Aorta (tissue), 5 donors: ENCODE measurements around the gene ST6GALNAC4. TPM values are rescaled to one million over a fixed set of nuclear protein-coding genes. Genes with fewer than 3 reads are reported as not detected.

ENCODE experiments used
- ATAC-seq: fragments of 200-7000 bp; cut with Tn5 transposase; one replicate; pipeline ENCODE4 v1.9.1; 2022; ENCODE audit warnings: moderate library complexity; ENCODE audit not compliant: low FRiP score
- DNase-seq, 2 donors: peaks; one replicate each; pipeline ENCODE4 v3.0.0-alpha.2; 2020
- H3K27ac ChIP-seq, 2 donors: one replicate each; pipeline ENCODE4 v1.5.1; 2013; ENCODE audit warnings: low read length in 2 of 2, mild to moderate bottlenecking in 2 of 2, moderate library complexity in 2 of 2, control low read depth in 1 of 2, inconsistent platforms in 1 of 2, low read depth in 1 of 2
- H3K27me3 ChIP-seq, 2 donors: one replicate each; pipeline ENCODE4 v1.6.1; 2013; ENCODE audit warnings: control low read depth in 1 of 2, low read length in 1 of 2, mild to moderate bottlenecking in 1 of 2, moderate library complexity in 1 of 2; ENCODE audit not compliant: insufficient read depth in 2 of 2, control insufficient read depth in 1 of 2
- H3K36me3 ChIP-seq, 2 donors: one replicate each; pipeline ENCODE4 v1.6.1; 2013; ENCODE audit warnings: control low read depth in 1 of 2, low read length in 1 of 2, mild to moderate bottlenecking in 1 of 2; ENCODE audit not compliant: insufficient read depth in 2 of 2, control insufficient read depth in 1 of 2
- H3K4me1 ChIP-seq, 2 donors: one replicate each; pipeline ENCODE4 v1.6.1; 2013; ENCODE audit warnings: low read length in 2 of 2, control low read depth in 1 of 2, mild to moderate bottlenecking in 1 of 2, moderate library complexity in 1 of 2; ENCODE audit not compliant: insufficient read depth in 2 of 2, control insufficient read depth in 1 of 2
- H3K4me3 ChIP-seq, 2 donors: one replicate each; pipeline ENCODE4 v1.5.1; 2013; ENCODE audit warnings: low read length in 2 of 2, control low read depth in 1 of 2, mild to moderate bottlenecking in 1 of 2
- H3K9me3 ChIP-seq: one replicate; pipeline ENCODE4 v1.6.1; 2013; ENCODE audit warnings: mild to moderate bottlenecking, low read length; ENCODE audit not compliant: control insufficient read depth
- WGBS, 2 donors: extraction: QIAGEN DNeasy Blood & Tissue Kit; methylation state at CpG; one replicate each; pipeline ENCODE4 v1.1.7; 2013; 5-methylcytosine and 5-hydroxymethylcytosine counted together
- intact Hi-C, 2 donors: fragments of 100-400 bp; cut with DNase I; formaldehyde crosslinking; loops; one replicate each; pipeline versions ENCODE4 v1.14.2 to v1.15.0; 2022
- polyA plus RNA-seq, 2 donors: library from polyadenylated mRNA; stranded (reverse); fragments of 200-250 nt; gene quantifications; one replicate each; pipeline ENCODE4 v1.2.3, GENCODE V29; 2013
- total RNA-seq, 2 donors: library from RNA; stranded (reverse); fragmentation: NEBNext Ultra II Directional; extraction: Animal tissue kit (Norgen Biotek cat#: 25700); gene quantifications; one replicate each; pipeline ENCODE4 v1.2.1, GENCODE V29; 2021
- donor health status: healthy with polysubstance abuse.
- donor health status: Bipolar disorder and iron deficiency.
- donor health status: DM: no; HTN: no; CAD: no.
- donor health status: DM: no; HTN: no; CAD: no.
- donor health status: DM: yes; HTN: yes; CAD: no.

Gene ST6GALNAC4
- total and polyA plus RNA-seq, 4 donors: 17.7 to 46.5 (median 30.2) TPM

DNA sequence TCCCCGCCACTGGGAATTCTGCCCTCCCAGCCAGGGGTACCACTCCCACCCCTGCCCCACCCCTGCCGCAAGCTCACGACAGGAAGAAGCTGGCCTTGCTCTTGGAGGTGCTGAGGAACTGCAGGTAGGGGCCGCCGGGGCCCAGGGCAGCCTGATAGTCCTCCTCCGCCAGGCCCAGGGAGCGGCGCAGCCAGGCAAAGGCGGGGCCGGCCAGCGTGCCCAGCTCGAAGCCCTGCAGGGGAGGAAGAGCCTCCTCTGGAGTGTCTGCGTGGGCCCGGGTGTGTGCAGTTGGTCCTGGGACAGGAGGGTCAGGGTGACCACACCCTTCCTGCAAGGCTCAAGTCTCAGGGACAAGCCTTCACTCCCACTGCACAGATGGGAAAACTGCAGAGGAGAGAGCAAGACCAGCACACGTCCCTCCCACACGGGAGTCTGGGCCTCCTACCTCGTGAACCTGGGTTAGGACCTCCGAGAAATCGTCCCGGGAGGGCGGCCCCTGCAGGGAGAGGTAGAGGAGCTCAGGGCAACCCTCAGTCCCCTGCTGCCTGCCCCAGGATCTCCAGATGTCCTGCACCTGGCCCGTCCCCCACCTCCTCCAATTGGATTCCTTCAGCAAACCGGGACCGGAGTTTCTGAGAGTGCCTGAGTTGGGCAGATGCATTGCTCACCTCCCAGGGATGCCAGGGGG is 11.3 kb upstream of the ST6GALNAC4 start:
- H3K4me1 ChIP-seq: peaks cover 0 to 2% of the 10 kb centered on the region in 2 donors
- no peak overlapping the region for H3K27ac ChIP-seq
- peak in 1 of 2 donors; percentile 55 for DNase-seq
- intact Hi-C loops: loop anchor here in 1 of 2 donors (10.0 kb wide), 1 partner anchor 423 kb away; no protein-coding TSS in a partner anchor
- H3K27me3 ChIP-seq: no peaks in the 10 kb centered on the region
- 28 to 35% methylated on average over 24 of the region's 24 CpGs for WGBS, 2 donors
- no peaks in the 10 kb centered on the region for H3K36me3 ChIP-seq
- H3K4me3 ChIP-seq: no peak overlapping the region
- H3K9me3 ChIP-seq: no peaks in the 10 kb centered on the region
- no peak for ATAC-seq

GRCh38 chr9:127927201-127927987 is 10.6 kb upstream of the ST6GALNAC4 start:
- peaks cover 0 to 2% of the 10 kb centered on the region in 2 donors for H3K4me1 ChIP-seq
- 4% methylated on average over 41 to 56 of the region's 56 CpGs for WGBS, 2 donors
- DNase-seq (peak in 1 of 2 donors; percentile 52), ATAC-seq (no peak)
- H3K36me3 ChIP-seq: no peaks in the 10 kb centered on the region
- no peaks in the 10 kb centered on the region for H3K27me3 ChIP-seq
- intact Hi-C loops: loop anchor here in 1 of 2 donors (10.0 kb wide), 1 partner anchor 423 kb away; no protein-coding TSS in a partner anchor
- H3K4me3 ChIP-seq: no peak overlapping the region
- H3K9me3 ChIP-seq: no peaks in the 10 kb centered on the region
- no peak overlapping the region for H3K27ac ChIP-seq

DNA sequence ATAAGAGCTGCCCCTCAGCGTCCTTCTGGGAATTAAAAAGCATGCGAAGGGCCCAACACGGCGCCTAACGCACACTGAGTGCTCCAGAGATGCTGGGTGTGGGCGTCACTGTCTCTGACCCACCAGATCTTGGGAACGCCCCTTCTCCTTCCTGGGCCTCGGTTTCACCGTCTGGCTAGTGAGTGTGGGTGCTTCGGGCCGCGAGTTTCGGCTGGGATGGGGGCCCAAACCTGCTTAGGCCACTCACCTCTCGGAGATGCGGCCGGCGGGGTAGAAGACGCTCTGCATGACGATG is 10.0 kb upstream of the ST6GALNAC4 start:
- H3K27ac ChIP-seq: no peak overlapping the region

DNA sequence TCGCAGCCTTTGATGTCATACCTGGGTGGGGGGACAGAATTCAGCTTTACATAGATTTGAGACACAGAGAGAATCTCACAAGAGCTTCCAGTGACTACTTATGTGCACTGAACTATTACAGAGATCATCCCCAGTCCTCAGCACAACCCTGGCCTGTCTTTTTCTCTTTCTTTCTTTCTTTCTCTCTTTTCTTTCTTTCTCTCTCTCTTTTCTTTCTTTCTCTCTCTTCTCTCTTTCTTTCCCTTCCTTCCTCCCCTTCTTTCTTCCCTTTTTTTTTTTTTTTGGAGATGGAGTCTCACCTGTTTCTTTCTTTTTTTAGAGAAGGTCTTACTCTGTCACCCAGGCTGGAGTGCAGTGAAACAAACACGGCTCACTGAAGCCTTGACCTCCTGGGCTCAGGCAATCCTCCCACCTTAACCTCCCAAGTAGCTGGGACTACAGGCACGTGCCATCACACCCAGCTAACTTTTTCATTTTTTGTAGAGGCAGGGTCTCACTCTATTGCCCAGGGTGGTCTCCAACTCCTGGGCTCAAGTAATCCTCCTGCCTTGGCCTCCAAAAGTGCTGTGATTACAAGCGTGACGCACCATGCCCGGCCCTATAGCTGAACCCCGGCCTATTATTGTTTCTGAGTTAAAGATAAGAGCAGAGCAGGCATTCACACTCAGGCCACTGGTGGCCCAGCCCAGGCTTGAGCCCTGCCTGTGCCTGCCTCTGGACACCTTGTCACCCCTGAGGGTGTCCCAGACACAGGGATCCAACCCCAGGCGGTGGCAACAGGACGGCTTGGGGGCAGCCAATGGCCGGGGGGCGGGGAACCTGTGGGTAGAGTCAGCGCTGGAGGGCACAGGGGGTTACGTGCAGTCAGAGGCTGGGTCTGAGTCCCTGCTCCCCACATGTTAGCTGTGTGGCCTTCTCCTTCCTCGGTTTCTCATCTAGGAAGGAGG is 9.4 kb upstream of the ST6GALNAC4 start:
- Histone ChIP-seq H3K4me1 (peaks cover 0 to 2% of the 10 kb centered on the region in 2 donors), H3K9me3 (no peaks in the 10 kb centered on the region), H3K36me3 (no peaks in the 10 kb centered on the region), H3K4me3 (no peak overlapping the region), H3K27me3 (no peaks in the 10 kb centered on the region), H3K27ac (no peak overlapping the region)
- intact Hi-C loops: loop anchor here in 1 of 2 donors (10.0 kb wide), 1 partner anchor 421 kb away; no protein-coding TSS in a partner anchor
- DNase-seq (no peak), ATAC-seq (no peak)
- 79 to 82% methylated on average over 14 of the region's 14 CpGs for WGBS, 2 donors

More for the DNA sequence above, 10.0 kb upstream of the ST6GALNAC4 start:
- Histone ChIP-seq H3K4me1 (peaks cover 0 to 2% of the 10 kb centered on the region in 2 donors), H3K36me3 (no peaks in the 10 kb centered on the region), H3K9me3 (no peaks in the 10 kb centered on the region), H3K4me3 (no peak overlapping the region), H3K27me3 (no peaks in the 10 kb centered on the region)
- 18 to 20% methylated on average over 18 to 19 of the region's 19 CpGs for WGBS, 2 donors
- intact Hi-C loops: loop anchor here in 1 of 2 donors (10.0 kb wide), 1 partner anchor 422 kb away; no protein-coding TSS in a partner anchor
- DNase-seq (no peak), ATAC-seq (no peak)

DNA sequence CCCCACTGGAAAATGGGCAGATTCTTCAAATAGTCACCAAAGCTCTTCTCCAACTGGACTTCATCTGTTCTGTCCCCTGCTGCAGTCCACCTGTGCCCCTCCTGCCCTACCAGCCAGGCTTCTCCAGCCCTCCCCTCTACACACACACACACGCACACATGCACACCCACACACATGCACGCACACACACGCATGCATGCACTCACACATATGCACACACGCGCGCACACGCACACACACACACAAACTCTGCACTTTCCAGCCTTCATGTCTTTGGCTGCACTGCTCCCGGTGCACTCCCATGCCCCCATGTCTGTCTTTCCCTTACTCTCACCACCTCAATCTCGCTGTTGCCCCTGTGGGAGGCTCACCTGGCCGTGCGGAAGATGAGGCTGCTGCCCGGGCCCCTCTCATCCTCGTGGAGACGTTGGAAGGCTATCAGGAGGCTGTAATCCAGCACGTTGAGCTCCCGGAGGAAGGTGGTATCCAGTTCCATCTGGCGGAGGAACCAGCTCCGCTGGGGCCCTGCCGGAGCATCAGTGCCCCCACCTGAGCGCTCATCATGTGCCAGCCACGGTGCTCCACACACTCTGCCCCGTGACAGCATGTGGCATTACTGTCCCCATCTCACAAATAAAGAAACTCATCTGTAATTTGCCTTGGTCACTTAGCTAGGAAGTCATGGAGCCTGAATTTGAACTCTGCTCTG is 8.0 kb upstream of the ST6GALNAC4 start:
- Histone ChIP-seq H3K36me3 (no peaks in the 10 kb centered on the region), H3K4me1 (no peaks in the 10 kb centered on the region), H3K4me3 (no peak overlapping the region), H3K9me3 (no peaks in the 10 kb centered on the region), H3K27ac (no peak overlapping the region), H3K27me3 (no peaks in the 10 kb centered on the region)
- ATAC-seq (no peak), DNase-seq (no peak)
- 90% methylated on average over 22 of the region's 22 CpGs for WGBS, 2 donors
- intact Hi-C loops: loop anchor here (5.0 to 10.0 kb wide), 3 partner anchors 188 to 423 kb away; partner anchors contain the start of gene TOR2A (in 1 of the 2)

DNA sequence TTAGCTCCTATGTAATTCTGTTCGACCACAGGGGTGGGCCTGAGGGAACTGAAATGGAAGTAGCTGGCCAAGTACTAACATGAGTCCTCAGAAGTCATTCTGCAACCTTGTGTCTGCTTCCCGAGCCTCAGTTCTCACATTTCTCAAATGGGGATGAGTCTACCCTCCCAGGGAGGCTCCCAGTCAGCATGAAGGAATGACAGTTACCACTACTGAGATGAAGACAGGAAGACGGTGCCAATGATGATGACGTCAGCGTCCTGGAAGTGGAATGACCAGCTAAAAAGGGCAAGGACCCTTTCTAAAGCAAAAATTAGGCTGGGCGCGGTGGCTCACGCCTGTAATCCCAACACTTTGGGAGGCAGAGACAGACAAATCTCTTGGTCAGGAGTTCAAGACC is 6.9 kb upstream of the ST6GALNAC4 start:
- H3K36me3 ChIP-seq: no peaks in the 10 kb centered on the region
- no peaks in the 10 kb centered on the region for H3K4me1 ChIP-seq
- no peaks in the 10 kb centered on the region for H3K27me3 ChIP-seq
- no peaks in the 10 kb centered on the region for H3K9me3 ChIP-seq
- ATAC-seq (no peak), DNase-seq (no peak)
- no peak overlapping the region for H3K4me3 ChIP-seq
- intact Hi-C loops: loop anchor here (5.0 to 10.0 kb wide), 3 partner anchors 186 to 421 kb away; partner anchors contain the start of gene TOR2A (in 1 of the 2)
- H3K27ac ChIP-seq: no peak overlapping the region
- 82% methylated on average over 8 of the region's 8 CpGs for WGBS, 2 donors

DNA sequence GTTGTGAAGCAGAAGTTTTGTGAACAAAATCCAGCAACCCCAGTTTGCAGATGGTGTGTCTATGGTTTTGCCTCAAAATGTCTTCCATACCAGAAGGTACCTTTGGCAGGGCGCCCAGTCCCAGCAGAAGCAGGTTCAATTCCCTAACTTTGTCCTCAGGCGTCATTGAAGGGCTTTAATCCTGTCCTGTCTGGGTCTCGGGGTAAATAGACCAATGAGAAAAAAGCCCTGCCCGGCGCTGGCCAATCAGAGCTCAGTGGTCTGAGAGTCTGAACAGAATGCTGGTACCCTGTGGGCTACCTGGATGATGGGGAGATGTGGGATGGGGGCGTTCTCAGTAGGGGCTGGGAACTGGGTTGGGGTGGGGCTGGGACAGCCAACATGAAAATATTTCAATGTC is 6.2 kb upstream of the ST6GALNAC4 start:
- H3K4me1 ChIP-seq: no peaks in the 10 kb centered on the region
- no peaks in the 10 kb centered on the region for H3K9me3 ChIP-seq
- H3K27me3 ChIP-seq: no peaks in the 10 kb centered on the region
- intact Hi-C loops: loop anchor here (5.0 to 10.0 kb wide), 3 partner anchors 186 to 421 kb away; partner anchors contain the start of gene TOR2A (in 1 of the 2)
- DNase-seq: no peak
- H3K27ac ChIP-seq: no peak overlapping the region
- H3K4me3 ChIP-seq: no peak overlapping the region
- no peaks in the 10 kb centered on the region for H3K36me3 ChIP-seq
- WGBS, 2 donors: 49 to 50% methylated on average over 6 of the region's 6 CpGs
- no peak for ATAC-seq
